Measurements from ENCODE around the gene UNC45A.

The UNC45A gene

DNA sequence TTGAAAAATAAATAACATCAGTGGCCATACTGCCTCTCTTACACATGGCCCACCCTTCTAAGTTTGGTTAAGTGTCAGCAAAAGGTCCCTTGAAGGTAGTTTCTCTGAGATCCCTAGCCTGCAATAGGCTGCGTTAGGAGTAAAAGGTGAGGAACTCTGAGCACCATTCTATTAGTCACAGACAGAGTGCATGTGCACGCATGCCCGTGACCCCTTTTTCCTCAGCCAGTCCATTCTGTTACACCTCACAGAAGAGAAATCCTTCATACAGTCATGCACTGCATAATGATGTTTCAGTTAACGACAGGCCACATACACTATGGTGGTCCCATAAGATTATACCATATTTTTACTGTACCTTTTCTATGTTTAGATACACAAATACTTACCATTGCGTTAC lies 32.1 kb downstream of the UNC45A start:
- H3K4me3 ChIP-seq (ENCODE audit: low read depth, low read length), result no peak overlapping the region
- no peaks in the 10 kb centered on the region for H3K9me3 ChIP-seq (ENCODE audit: control insufficient read depth, insufficient read depth, low read depth, low read length)
- POLR2A ChIA-PET, result interaction anchor here (1.1 to 1.9 kb wide), 2 partner anchors 10 to 27 kb away, joined by 4 to 13 read pairs; partner anchors contain the start of gene PRC1
- H3K27ac ChIP-seq (ENCODE audit: extremely low read depth, low read depth, low read length), result no peak overlapping the region
- TF ChIP-seq ZNF16 (tag by site-specific recombination; IDR thresholded peaks at IDR 0.05; ENCODE audit: low read depth), result no peak
- TF ChIP-seq, protein P1, sequence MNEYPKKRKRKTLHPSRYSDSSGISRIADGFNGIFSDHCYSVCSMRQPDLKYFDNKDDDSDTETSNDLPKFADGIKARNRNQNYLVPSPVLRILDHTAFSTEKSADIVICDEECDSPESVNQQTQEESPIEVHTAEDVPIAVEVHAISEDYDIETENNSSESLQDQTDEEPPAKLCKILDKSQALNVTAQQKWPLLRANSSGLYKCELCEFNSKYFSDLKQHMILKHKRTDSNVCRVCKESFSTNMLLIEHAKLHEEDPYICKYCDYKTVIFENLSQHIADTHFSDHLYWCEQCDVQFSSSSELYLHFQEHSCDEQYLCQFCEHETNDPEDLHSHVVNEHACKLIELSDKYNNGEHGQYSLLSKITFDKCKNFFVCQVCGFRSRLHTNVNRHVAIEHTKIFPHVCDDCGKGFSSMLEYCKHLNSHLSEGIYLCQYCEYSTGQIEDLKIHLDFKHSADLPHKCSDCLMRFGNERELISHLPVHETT (tag by site-specific recombination; IDR thresholded peaks at IDR 0.05), result no peak
- TF ChIP-seq, protein P2, sequence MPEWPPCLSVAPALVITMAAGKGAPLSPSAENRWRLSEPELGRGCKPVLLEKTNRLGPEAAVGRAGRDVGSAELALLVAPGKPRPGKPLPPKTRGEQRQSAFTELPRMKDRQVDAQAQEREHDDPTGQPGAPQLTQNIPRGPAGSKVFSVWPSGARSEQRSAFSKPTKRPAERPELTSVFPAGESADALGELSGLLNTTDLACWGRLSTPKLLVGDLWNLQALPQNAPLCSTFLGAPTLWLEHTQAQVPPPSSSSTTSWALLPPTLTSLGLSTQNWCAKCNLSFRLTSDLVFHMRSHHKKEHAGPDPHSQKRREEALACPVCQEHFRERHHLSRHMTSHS (tag by site-specific recombination; IDR thresholded peaks at IDR 0.05), result no peak
- TF ChIP-seq MZF1 (tag by site-specific recombination; IDR thresholded peaks at IDR 0.05; ENCODE audit: borderline replicate concordance), result no peak
- no peak for TF ChIP-seq ZSCAN18 (tag by site-specific recombination; IDR thresholded peaks at IDR 0.05)
- no peak for TF ChIP-seq SETDB1 (IDR thresholded peaks at IDR 0.05; ENCODE audit: insufficient read length, low read length)
- TF ChIP-seq ZNF157 (tag by site-specific recombination; IDR thresholded peaks at IDR 0.05), result no peak
- TF ChIP-seq, protein P3, sequence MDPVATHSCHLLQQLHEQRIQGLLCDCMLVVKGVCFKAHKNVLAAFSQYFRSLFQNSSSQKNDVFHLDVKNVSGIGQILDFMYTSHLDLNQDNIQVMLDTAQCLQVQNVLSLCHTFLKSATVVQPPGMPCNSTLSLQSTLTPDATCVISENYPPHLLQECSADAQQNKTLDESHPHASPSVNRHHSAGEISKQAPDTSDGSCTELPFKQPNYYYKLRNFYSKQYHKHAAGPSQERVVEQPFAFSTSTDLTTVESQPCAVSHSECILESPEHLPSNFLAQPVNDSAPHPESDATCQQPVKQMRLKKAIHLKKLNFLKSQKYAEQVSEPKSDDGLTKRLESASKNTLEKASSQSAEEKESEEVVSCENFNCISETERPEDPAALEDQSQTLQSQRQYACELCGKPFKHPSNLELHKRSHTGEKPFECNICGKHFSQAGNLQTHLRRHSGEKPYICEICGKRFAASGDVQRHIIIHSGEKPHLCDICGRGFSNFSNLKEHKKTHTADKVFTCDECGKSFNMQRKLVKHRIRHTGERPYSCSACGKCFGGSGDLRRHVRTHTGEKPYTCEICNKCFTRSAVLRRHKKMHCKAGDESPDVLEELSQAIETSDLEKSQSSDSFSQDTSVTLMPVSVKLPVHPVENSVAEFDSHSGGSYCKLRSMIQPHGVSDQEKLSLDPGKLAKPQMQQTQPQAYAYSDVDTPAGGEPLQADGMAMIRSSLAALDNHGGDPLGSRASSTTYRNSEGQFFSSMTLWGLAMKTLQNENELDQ (tag by site-specific recombination; IDR thresholded peaks at IDR 0.05; ENCODE audit: low read depth), result no peak
- TF ChIP-seq ZNF138 (tag by site-specific recombination; IDR thresholded peaks at IDR 0.05; ENCODE audit: borderline replicate concordance), result no peak
- no peak for TF ChIP-seq ZNF354C (tag by site-specific recombination; IDR thresholded peaks at IDR 0.05; ENCODE audit: borderline replicate concordance, low read depth)
- TF ChIP-seq, protein P4, sequence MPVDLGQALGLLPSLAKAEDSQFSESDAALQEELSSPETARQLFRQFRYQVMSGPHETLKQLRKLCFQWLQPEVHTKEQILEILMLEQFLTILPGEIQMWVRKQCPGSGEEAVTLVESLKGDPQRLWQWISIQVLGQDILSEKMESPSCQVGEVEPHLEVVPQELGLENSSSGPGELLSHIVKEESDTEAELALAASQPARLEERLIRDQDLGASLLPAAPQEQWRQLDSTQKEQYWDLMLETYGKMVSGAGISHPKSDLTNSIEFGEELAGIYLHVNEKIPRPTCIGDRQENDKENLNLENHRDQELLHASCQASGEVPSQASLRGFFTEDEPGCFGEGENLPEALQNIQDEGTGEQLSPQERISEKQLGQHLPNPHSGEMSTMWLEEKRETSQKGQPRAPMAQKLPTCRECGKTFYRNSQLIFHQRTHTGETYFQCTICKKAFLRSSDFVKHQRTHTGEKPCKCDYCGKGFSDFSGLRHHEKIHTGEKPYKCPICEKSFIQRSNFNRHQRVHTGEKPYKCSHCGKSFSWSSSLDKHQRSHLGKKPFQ (tag by site-specific recombination; IDR thresholded peaks at IDR 0.05), result no peak
- no peak for TF ChIP-seq ZNF792 (tag by site-specific recombination; IDR thresholded peaks at IDR 0.05)
- no peak for TF ChIP-seq SP7 (tag by site-specific recombination; IDR thresholded peaks at IDR 0.05)
- no peak for TF ChIP-seq ZNF202 (tag by site-specific recombination; IDR thresholded peaks at IDR 0.05; ENCODE audit: borderline replicate concordance)
- TF ChIP-seq ZNF423 (tag by site-specific recombination; IDR thresholded peaks at IDR 0.05), result no peak
- TF ChIP-seq MYNN (tag by site-specific recombination; IDR thresholded peaks at IDR 0.05; ENCODE audit: borderline replicate concordance), result no peak
- H3K4me1 ChIP-seq (ENCODE audit: control insufficient read depth, insufficient read depth, low read length), result no peaks in the 10 kb centered on the region
- peaks cover 92 to 95% of the 10 kb centered on the region in 2 experiments for H3K36me3 ChIP-seq (ENCODE audit: control insufficient read depth in 2 of 2, insufficient read depth in 1 of 2, low read length in 2 of 2)
- CTCF ChIA-PET, result interaction anchor here (0.6 to 3.3 kb wide), 3 partner anchors 10 to 834 kb away, joined by 3 to 54 read pairs (median 4); partner anchors contain the start of gene RCCD1

DNA sequence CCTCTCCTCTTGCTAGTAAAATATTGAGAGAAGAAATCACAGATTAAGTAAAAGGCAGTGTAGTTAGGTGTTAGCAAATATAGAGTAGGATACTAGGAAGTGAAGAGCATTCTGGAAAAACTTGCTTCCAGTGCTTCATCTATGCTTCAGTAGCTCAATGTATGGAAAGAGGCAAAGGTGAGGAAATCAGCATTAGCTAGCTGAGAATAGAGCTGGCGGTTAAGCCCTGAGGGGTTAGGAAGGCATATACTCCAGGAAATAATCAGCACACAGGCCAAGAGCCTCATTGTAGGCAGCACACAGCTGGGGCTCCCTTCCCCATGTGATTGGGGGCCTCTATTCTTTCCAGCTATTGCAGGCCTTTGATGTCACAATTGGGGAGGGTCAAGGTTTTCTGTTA lies 33.3 kb downstream of the UNC45A start:
- POLR2A ChIA-PET, result interaction anchor here (0.6 kb wide), 1 partner anchor 10 kb away, joined by 3 read pairs; no protein-coding TSS in a partner anchor
- CTCF ChIA-PET, result interaction anchor here (0.6 to 3.3 kb wide), 5 partner anchors 9 to 65 kb away, joined by 3 to 54 read pairs (median 3); partner anchors contain the start of genes HDDC3 and RCCD1
- peaks cover 93 to 98% of the 10 kb centered on the region in 2 experiments for H3K36me3 ChIP-seq (ENCODE audit: control insufficient read depth in 2 of 2, insufficient read depth in 1 of 2, low read length in 2 of 2)
- H3K4me1 ChIP-seq (ENCODE audit: control insufficient read depth, insufficient read depth, low read length), result no peaks in the 10 kb centered on the region
- no peak overlapping the region for H3K4me3 ChIP-seq (ENCODE audit: low read depth, low read length)
- no peak overlapping the region for H3K27ac ChIP-seq (ENCODE audit: extremely low read depth, low read depth, low read length)
- H3K9me3 ChIP-seq (ENCODE audit: control insufficient read depth, insufficient read depth, low read depth, low read length), result no peaks in the 10 kb centered on the region
- no peak for TF ChIP-seq ELK4 (IDR thresholded peaks at IDR 0.05; ENCODE audit: borderline replicate concordance, low read depth, low read length)
- no peak for TF ChIP-seq ZNF707 (tag by site-specific recombination; IDR thresholded peaks at IDR 0.05)
- no peak for TF ChIP-seq ZNF664 (tag by site-specific recombination; IDR thresholded peaks at IDR 0.05)
- TF ChIP-seq MEIS1 (CRISPR knock-in tag; IDR thresholded peaks at IDR 0.05; ENCODE audit: borderline replicate concordance), result no peak
- no peak for TF ChIP-seq ZNF248 (tag by site-specific recombination; IDR thresholded peaks at IDR 0.05)
- TF ChIP-seq, protein P5, sequence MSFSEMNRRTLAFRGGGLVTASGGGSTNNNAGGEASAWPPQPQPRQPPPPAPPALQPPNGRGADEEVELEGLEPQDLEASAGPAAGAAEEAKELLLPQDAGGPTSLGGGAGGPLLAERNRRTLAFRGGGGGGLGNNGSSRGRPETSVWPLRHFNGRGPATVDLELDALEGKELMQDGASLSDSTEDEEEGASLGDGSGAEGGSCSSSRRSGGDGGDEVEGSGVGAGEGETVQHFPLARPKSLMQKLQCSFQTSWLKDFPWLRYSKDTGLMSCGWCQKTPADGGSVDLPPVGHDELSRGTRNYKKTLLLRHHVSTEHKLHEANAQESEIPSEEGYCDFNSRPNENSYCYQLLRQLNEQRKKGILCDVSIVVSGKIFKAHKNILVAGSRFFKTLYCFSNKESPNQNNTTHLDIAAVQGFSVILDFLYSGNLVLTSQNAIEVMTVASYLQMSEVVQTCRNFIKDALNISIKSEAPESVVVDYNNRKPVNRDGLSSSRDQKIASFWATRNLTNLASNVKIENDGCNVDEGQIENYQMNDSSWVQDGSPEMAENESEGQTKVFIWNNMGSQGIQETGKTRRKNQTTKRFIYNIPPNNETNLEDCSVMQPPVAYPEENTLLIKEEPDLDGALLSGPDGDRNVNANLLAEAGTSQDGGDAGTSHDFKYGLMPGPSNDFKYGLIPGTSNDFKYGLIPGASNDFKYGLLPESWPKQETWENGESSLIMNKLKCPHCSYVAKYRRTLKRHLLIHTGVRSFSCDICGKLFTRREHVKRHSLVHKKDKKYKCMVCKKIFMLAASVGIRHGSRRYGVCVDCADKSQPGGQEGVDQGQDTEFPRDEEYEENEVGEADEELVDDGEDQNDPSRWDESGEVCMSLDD (tag by site-specific recombination; IDR thresholded peaks at IDR 0.05), result no peak
- TF ChIP-seq ZNF426 (tag by site-specific recombination; IDR thresholded peaks at IDR 0.05), result no peak
- TF ChIP-seq ZNF843 (tag by site-specific recombination; IDR thresholded peaks at IDR 0.05), result no peak
